NCI-H2227 treated with DMSO at 0.1 percent for 48 hours (cell line): ENCODE data around the gene PPP3CA.
"Not testable (repeated sequence)": the region's sequence is repeated elsewhere in the genome, so short reads cannot be mapped to it uniquely, and the experiment has no call there.

Experiments
- DNase-seq: peaks from one replicate; lab custom pipeline; 2025; lab: John Stamatoyannopoulos, UW

PPP3CA gene

DNA sequence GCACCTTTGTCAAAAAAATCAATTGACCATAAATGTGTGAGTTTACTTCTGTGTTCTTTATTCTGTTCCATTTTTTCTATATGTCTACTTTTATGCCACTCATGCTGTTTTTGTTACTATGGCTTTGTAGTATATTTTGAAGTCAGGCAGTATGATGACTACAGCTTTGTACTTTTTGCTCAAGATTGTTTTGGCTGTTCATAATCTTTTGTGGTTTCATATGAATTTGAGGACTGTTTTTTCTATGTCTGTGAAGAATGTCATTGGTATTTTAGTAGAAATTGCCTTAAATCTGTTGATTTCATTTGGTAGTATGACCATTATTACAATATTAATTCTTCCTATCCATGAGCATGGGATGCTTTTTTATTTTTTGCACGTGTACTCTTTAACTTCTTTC, 346.8 kb downstream of the PPP3CA start:
- no peak for DNase-seq

DNA sequence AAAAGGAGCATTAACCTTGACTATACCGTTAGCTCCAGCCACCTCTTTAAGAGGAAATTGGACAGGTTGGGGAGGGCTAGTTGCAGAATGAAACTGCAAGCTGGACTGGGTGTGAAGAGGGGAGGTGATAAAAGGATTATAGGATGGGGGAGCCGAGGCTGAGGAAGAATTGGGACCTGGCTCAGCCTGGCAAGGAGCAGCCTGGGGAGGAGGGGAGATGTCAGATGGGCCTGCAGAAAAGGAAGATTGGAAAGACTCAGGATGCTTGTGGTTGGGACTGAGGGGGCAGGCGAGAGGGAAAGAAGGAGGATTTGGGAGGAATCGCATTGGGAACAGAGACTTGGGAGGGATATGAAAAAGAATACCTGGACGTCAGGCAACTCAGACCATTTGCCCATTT, 351.7 kb downstream of the PPP3CA start:
- no peak for DNase-seq

DNA sequence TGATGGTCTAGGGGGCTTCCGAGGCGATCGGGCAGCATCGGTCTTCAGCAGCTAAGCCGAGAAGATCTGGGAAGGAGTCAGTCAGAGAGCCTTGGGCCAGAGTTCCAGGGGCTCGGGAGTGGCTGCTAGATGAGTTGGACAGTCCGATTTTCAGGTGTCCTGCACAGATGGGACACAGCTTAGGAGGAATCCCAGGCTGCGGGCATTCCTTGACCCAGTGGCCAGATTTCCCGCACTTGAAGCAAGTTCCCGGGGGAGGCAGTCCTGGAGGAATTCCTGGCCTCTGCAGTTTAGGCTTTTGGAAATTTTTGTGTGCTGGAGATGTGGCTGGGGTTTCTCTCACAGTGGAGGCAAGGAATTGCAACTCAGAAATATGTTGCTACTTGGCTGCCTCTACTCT, 352.3 kb downstream of the PPP3CA start:
- not testable (repeated sequence) for DNase-seq

DNA sequence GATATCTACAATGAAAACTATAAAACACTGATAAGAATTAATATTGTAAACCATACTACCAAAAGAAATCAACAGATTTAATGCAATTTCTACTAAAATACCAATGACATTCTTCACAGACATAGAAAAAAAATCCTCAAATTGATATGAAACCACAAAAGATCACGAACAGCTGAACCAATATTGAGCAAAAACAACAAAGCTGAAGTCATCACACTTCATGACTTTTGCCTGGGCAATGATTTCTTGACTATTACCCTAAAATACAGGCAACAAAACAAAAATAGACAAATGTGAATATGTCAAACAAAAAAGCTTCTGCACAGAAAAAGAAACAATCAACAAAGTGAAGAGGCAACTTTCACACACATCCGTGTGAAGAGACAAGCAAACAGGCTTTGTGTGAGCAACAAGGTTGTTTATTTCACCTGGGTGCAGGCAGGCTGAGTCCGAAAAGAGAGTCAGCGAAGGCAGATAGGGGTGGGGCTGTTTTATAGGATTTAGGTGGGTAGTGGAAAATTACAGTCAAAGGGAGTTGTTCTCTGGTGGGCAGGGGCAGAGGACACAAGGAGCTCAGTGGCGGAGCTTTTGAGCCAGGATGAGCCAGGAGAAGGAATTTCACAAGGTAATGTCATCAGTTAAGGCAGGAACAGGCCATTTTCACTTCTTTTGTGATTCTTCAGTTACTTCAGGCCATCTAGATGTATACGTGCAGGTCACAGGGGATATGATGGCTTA, 355.8 kb downstream of the PPP3CA start:
- not testable (repeated sequence) for DNase-seq

DNA sequence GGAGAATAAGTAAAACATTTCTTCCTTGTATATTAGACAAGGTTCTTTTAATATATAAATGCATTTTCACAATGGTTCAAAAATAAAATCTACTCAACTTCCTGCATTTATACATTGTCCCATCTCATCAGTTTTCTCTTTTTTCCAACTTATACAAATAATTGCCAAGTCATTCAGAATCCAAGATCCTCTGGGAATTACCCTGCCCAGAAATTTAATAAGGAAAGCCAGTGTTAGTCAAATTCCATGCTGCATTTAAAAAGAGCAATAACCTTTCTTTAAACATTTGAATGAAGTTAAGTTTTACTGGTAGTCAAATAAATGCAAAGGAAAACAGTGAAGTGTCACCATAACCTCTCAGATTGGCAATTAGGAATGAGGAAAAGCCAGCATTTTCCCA, 357.9 kb downstream of the PPP3CA start:
- no peak for DNase-seq

DNA sequence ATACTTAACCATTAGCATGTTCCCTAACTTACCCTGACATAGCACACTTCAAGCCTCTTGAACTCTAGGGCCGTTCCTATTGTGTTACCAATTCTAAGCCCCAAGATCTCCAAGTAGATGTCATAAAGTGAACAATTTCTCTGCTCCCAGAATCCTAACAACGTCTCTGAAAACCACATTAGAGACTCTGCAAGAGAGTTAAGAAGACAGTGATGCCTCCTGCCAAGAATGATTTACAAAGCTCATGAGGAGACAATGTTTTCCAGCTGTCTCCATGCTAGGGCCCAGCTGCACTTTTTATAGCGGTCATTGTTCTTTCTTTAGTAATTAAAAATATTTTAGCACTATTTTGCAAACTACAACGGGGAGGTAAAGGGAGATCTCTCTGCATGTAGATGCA, 358.4 kb downstream of the PPP3CA start:
- DNase-seq = no peak

DNA sequence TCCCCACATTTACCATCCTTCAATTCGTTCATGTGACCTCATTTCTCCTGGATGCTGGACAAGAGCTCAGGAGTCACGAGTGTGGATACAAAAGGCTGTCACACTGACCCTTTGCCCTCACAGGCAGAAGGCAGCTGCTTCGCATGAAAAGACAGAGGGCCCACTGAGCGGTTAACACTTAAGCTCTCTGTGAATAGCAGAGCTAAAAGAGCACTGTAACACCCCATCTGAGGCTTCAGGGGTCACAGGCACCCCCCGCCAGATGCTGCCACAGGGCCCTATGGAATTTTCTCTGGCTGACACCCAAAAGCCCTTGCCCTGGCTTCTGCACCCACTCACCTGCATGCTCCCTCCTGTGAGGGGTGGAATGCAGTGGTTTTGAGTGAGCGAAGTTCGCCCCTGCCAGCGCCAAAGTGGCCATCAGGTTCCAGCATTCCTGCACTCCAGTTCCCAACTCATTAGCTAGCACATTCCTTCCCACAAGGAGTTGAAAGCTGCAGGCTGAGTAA, 360.9 kb downstream of the PPP3CA start:
- DNase-seq = no peak

DNA sequence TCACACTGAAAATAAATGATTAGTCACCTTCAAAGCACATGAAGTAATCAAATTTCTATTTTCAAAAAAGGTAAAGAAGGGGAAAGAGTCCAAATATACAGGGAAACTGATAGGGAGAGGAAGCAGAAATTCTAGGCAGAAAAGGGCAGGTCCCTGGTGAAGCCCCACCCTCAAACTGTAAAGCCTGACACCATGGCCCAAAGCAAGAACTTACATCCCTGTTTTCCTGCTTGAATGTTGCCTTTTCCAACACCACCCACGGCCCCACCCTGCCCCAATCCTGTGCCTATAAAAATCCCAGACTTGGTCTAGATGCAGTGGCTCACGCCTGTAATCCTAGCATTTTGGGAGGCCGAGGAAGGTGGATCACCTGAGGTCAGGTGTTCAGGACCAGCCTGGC, 361.8 kb downstream of the PPP3CA start:
- no peak for DNase-seq

DNA sequence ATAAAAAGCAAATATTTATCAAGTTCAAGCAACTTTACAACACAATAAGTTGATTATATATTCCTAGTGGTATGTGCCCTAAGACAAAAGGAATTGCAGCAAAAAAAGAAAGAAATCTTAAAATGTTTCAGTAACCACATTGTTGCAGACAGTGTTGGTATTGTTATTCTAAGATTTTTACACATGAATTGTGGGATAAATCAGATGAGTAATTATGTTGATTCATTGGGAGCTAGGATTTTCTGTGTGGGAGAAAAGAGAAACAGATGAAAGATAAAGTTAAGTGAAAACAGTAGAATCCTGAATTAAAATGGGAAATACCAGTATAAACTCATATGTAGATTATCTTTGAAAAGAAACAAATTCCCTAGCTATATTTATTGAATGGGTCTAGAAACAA, 362.4 kb downstream of the PPP3CA start:
- no peak for DNase-seq

DNA sequence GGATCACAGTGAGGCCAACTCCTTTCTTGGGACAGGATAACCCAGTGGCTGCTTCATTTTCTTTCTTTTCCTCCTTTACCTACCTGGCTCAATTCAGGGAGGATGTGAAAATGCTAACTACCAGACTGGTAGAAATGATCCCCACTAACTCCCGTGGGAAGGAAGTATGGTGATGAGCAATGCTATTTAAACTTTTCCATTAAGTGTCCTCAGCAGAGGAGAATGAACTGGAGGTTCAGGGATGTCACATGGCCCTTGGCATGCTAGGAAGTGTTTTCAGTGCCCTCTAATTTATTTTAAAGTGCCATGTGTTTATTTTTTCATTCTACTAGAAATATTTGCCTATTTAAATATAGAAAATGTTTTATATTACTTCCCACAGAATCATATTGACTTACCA, 363.9 kb downstream of the PPP3CA start:
- DNase-seq = no peak

DNA sequence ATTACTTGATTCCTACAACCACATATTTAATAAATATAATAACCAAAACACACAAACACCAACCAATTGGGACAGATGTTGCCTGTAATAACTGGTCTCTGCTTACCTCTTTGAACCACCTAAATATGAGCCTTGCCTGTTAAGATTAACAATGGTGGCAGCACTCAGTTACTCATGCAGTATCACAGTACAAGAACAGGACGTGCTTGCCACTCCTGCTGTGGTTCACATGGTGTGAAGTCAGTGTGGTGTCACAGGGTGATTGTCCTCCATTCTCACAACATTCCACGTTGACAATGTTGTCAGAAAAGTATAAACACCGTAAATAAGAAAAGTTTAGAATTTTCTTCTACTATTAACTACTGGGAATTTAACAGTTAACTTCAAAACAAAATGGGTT, 365.0 kb downstream of the PPP3CA start:
- no peak for DNase-seq

DNA sequence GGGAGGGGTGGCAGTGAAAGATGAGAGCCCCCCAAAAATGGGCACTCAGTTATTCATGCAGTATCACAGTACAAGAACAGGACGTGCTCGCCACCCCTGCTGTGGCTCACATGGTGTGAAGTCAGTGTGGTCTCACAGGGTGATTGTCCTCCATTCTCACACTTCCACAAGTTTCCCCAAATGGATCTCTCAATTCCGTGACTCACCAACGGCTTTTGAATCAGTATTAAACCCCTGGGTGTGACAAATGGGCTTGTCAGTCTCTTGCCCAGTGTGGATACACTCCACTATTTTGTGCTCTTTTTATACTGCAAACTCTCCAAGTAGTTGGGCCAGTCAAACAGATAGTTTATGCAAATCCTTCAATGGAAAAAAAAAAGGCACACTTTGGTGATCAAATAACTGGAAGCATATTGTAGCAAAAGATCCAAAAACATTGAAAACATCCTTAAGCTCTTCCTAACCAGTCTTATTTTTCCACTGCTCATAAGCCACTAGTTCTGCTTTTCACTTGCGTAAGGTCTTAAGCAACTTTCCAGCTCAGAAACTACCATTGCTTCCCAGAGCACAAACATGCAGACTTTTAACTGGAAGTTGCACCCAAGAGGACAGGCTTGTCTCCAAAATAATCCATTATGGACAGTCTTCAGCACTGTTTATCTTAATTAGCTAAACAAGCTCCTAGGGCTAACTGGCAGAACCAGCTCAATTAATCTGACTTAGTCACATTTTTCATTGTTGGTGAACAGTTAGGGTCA, 365.7 kb downstream of the PPP3CA start:
- DNase-seq = no peak

DNA sequence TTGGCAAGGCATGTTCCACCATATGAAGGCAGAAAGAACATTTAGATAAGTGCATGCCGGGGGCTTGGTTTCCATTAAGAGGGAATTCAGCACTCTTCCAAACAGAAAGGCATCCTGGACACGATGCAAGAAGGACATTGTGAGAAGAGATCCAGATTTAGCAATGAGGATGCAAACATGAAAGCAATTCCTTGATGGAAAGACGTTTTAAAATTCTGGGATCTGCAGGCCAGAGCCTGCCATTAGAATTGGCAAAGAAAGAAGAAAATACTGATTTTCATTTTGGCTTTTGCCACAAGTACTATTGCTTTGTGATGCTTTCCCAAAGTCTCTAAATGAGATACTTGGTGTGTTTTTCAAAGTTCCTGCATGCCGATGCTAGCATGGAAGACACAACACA, 367.6 kb downstream of the PPP3CA start:
- no peak for DNase-seq

DNA sequence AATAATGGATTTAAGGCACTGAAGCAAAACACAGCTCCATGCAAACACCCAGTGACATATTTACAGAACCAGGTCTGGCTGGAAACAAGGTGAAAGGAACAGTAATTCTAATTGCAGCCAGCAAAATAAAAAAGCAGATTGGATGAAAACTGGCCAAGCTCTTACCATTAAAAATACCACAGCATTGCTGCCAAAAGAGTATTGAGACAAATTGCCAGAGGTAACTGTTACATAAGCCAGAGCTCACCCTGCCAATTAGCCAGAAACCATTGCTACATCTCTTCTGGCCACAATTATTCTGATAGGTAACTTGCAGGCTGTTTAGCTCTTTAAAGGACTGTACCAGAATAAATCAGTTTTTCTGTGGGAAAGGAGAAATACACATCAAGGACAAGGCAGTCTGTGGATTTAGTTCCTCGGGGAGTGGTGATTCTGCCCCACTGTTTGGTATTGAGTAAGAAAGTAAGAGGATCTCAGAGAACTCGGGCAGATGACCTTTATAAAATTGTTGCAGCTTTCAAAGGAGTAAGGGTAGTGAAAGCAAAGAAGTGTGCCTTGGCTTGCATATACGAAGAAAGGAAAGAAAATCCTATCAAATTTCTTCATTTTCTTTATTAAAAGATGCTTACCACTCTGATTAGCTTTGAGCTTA, 369.5 kb downstream of the PPP3CA start:
- no peak for DNase-seq

DNA sequence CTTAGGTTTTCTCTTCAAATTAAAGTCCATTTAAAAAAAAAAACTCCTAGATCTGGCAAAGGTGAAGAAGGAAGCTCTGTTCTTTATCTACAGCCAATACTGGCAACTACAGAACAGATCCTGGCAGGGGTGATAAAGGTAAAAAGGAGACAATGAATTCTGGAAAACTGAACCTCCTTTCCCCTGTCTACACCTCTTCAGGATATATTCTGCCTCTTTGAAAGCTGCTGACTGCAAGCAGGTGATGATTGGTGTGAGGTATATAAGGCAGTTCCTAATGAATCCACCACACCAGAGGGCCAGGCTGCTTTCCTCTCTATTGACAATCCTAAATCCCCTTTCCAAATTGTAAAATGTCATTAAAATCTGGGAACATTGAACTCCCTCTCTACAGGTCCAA, 370.1 kb downstream of the PPP3CA start:
- no peak for DNase-seq
